Ishikawa (cell line): ENCODE measurements around the gene SLC30A2.

Source experiments
- CEBPB ChIP-seq: IDR thresholded peaks from 2 replicates; pipeline ENCODE4 v1.6.1; 2012
- CREB1 ChIP-seq: IDR thresholded peaks from 2 replicates; pipeline ENCODE4 v1.6.1; 2012; ENCODE audit warnings: low read depth
- EGR1 ChIP-seq: IDR thresholded peaks from 2 replicates; pipeline ENCODE4 v1.6.1; 2012
- EP300 ChIP-seq: IDR thresholded peaks from 2 replicates; pipeline ENCODE4 v1.6.1; 2012; ENCODE audit warnings: borderline replicate concordance
- FOXM1 ChIP-seq: IDR thresholded peaks from 2 replicates; pipeline ENCODE4 v1.6.1; 2012; ENCODE audit warnings: low read depth, borderline replicate concordance
- NFIC ChIP-seq: IDR thresholded peaks from 2 replicates; pipeline ENCODE4 v1.6.1; 2012
- RAD21 ChIP-seq: IDR thresholded peaks from 2 replicates; pipeline ENCODE4 v1.6.1; 2012; ENCODE audit warnings: low read depth
- TAF1 ChIP-seq: IDR thresholded peaks from 2 replicates; pipeline ENCODE4 v1.6.1; 2012; ENCODE audit warnings: low read depth, mild to moderate bottlenecking
- TCF12 ChIP-seq: IDR thresholded peaks from 2 replicates; pipeline ENCODE4 v1.6.1; 2012; ENCODE audit warnings: low read depth
- TEAD4 ChIP-seq: IDR thresholded peaks from 2 replicates; pipeline ENCODE4 v1.6.1; 2012
- YY1 ChIP-seq: IDR thresholded peaks from 2 replicates; pipeline ENCODE4 v1.6.1; 2012; ENCODE audit warnings: low read depth
- ZBTB7A ChIP-seq: IDR thresholded peaks from 2 replicates; pipeline ENCODE4 v1.6.1; 2012; ENCODE audit warnings: low read depth
- TF ChIP-seq, protein P1 (sequence below): IDR thresholded peaks from 2 replicates; pipeline ENCODE4 v1.6.1; 2012; ENCODE audit warnings: low read depth, mild to moderate bottlenecking
- TF ChIP-seq, protein P2 (sequence below): IDR thresholded peaks from 2 replicates; pipeline ENCODE4 v1.6.1; 2012
- TF ChIP-seq, protein P3 (sequence below): IDR thresholded peaks from 2 replicates; pipeline ENCODE4 v1.6.1; 2012

SLC30A2 gene

DNA sequence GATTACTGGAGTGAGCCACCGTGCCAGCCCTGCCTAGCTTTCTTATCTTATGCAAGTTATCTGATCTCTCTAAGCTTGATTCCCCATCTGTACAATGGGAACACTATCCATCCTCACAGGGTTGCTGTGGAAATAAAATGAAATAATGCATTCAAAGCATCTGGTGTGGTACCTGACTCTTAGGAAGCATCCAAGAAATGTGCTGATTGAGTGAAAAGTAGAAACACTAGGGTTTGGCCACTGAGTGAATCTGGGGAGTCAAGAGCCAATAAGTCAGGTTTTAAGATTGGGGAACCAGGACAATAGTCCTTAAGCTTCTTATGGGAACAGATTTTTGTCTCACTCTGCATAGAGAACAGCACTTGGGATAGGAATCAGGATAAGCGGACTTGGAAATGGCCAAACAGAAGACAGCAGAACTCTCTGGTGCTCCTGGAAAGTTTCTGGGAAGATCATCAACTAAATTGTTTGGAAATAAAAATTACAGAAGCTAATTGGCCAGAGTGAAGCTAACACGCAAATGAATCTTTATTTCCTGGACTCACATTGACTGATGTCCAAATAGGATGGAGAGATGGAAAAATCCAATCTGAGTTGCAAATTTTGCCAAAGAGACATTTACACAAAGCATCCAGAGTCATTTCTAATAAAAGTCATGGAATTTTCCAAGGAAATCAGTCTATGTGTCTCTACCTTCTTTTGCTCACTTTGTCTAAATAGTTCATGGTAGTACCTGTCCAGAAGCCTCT, 51.3 kb downstream of the SLC30A2 start:
- TF ChIP-seq FOXM1, result no peak
- TF ChIP-seq CREB1, result no peak
- no peak for TF ChIP-seq TCF12
- TF ChIP-seq, protein P1, sequence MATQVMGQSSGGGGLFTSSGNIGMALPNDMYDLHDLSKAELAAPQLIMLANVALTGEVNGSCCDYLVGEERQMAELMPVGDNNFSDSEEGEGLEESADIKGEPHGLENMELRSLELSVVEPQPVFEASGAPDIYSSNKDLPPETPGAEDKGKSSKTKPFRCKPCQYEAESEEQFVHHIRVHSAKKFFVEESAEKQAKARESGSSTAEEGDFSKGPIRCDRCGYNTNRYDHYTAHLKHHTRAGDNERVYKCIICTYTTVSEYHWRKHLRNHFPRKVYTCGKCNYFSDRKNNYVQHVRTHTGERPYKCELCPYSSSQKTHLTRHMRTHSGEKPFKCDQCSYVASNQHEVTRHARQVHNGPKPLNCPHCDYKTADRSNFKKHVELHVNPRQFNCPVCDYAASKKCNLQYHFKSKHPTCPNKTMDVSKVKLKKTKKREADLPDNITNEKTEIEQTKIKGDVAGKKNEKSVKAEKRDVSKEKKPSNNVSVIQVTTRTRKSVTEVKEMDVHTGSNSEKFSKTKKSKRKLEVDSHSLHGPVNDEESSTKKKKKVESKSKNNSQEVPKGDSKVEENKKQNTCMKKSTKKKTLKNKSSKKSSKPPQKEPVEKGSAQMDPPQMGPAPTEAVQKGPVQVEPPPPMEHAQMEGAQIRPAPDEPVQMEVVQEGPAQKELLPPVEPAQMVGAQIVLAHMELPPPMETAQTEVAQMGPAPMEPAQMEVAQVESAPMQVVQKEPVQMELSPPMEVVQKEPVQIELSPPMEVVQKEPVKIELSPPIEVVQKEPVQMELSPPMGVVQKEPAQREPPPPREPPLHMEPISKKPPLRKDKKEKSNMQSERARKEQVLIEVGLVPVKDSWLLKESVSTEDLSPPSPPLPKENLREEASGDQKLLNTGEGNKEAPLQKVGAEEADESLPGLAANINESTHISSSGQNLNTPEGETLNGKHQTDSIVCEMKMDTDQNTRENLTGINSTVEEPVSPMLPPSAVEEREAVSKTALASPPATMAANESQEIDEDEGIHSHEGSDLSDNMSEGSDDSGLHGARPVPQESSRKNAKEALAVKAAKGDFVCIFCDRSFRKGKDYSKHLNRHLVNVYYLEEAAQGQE, result no peak
- TF ChIP-seq TEAD4, result no peak
- no peak for TF ChIP-seq RAD21
- TF ChIP-seq EGR1, result no peak
- TF ChIP-seq EP300, result no peak
- TF ChIP-seq, protein P2, sequence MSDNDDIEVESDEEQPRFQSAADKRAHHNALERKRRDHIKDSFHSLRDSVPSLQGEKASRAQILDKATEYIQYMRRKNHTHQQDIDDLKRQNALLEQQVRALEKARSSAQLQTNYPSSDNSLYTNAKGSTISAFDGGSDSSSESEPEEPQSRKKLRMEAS, result no peak
- TF ChIP-seq YY1, result no peak
- TF ChIP-seq CEBPB, result no peak
- TF ChIP-seq NFIC, result no peak
- TF ChIP-seq TAF1, result no peak
- TF ChIP-seq ZBTB7A, result no peak
- TF ChIP-seq, protein P3, sequence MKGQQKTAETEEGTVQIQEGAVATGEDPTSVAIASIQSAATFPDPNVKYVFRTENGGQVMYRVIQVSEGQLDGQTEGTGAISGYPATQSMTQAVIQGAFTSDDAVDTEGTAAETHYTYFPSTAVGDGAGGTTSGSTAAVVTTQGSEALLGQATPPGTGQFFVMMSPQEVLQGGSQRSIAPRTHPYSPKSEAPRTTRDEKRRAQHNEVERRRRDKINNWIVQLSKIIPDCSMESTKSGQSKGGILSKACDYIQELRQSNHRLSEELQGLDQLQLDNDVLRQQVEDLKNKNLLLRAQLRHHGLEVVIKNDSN, result no peak

DNA sequence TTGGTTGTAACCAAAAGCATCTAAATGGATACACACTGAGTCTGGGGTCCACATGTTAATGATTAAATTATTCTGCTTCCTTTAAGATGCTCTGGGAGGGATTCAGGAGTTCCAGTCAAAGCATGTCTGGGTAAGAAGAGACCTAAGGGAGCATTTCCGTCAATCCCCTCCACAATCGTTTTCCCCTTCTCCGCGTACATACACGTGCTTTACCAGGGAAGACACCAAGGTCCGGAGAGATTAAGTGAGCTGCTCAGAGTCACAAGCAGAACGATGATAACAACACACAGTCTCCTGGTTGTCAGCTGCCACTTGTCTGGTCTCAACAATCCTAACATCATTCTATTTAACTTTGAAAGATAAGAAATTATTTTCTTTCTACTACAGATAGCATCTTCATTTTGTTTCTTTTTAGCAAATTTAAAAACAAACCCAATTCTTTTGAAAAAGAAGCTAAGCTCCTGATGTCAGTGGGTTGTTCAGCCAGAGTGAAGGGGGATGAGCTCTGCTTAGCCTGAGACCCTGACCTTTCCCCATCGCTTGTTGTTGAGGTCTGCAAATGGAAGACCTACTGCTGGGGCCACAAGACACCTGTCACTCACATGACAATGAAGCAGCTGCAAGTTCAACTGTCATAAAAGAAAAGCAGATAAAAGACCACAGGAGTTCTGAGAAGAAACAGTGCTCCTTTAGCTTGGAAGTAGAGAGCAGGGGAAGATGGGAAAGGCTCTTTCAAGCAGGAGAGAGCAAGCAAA, 52.5 kb downstream of the SLC30A2 start:
- TF ChIP-seq EP300 (no peak), FOXM1 (no peak), YY1 (no peak), TAF1 (no peak), CEBPB (no peak), EGR1 (no peak), NFIC (no peak), TCF12 (no peak)

DNA sequence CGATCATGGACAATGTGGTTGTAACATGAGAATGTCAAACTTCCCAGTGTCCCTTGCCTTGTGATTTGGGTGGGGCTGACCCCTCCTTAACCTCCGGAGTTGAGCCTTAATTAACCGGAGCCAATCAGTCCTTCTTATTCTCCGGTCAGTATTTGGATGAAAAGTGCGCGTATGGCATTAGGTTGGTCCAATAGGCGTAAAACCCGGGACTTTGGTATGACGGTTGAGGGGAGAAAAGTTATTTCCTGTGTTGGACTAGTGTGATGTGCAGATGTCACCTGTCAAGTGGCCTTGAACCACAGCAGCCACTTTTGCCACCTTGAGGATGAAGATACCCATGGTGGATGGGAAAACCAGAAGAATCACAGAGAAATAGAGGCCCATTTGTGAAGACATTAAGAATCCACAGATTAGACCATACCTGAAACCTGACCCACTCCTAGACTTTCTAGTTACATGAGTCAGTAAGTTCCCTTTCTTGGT, 53.2 kb downstream of the SLC30A2 start:
- TF ChIP-seq, protein P3, result no peak
- TF ChIP-seq EP300 (no peak), FOXM1 (no peak), ZBTB7A (no peak), CEBPB (no peak), EGR1 (no peak), NFIC (no peak), TEAD4 (no peak), RAD21 (no peak), CREB1 (no peak)

DNA sequence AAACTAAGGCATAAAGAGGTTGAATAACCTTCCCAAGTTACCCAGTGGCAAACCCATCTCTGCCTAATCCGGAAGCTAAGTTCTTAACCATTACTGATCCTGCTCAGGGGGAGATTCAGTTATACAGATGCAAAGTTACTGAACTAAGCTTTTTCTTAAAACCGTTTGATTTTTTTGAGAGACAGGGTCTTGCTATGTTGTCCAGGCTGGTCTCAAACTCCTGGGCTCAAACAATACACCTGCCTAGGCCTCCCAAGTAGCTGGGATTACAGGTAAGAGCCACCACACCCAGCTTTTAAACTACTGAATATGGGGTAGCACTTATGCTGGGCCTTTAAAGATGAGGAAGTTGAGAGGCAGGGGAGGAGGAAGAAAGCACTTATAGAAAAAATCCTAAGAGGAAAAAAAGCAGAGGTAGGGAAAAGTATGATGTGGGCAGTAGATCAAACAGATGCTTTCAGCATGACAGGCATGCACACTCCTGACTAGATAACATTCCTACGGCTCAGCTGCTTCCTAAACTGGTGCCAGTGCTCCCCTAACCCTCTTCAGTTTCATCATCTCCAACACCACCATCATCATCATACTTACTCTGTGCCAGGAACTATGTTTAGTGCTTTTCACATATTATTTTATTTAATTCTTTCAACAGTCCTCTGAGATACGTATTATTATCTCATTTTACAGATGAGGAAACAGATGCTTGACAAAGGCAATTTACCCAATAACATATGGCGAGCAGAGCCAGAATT, 53.8 kb downstream of the SLC30A2 start:
- TF ChIP-seq TAF1, result no peak
- TF ChIP-seq CEBPB, result no peak
- TF ChIP-seq YY1, result no peak
- TF ChIP-seq TCF12, result no peak
- TF ChIP-seq, protein P2, result no peak
- no peak for TF ChIP-seq EGR1
- TF ChIP-seq NFIC, result no peak
- no peak for TF ChIP-seq FOXM1
- no peak for TF ChIP-seq ZBTB7A
- TF ChIP-seq CREB1, result no peak
- TF ChIP-seq EP300, result no peak
- TF ChIP-seq, protein P3, result no peak
- TF ChIP-seq, protein P1, result no peak
- no peak for TF ChIP-seq TEAD4
- TF ChIP-seq RAD21, result no peak
